Choroid plexus epithelial cell (primary cell): ENCODE data around the gene RBBP5.

Experiments
- DNase-seq: peaks from one replicate; pipeline ENCODE4 v3.0.0-alpha.2; 2010; ENCODE audit warnings: low read depth
- H3K4me3 ChIP-seq: 2 replicates; pipeline ENCODE4 v1.5.1; 2011; ENCODE audit warnings: low read depth, mild to moderate bottlenecking, control low read depth, low read length, moderate library complexity
- CTCF ChIP-seq: conservative IDR thresholded peaks from 2 replicates; pipeline ENCODE4 v1.5.1; 2011; ENCODE audit warnings: low read depth, mild to moderate bottlenecking, control low read depth, inconsistent platforms, low read length, moderate library complexity

The RBBP5 gene

GRCh38 chr1:205060746-205061145, 61.0 kb downstream of the RBBP5 start:
- no peak for TF ChIP-seq CTCF
- H3K4me3 ChIP-seq = no peak overlapping the region
- DNase-seq = no peak

GRCh38 chr1:205059660-205060059, 62.1 kb downstream of the RBBP5 start:
- DNase-seq = no peak
- no peak for TF ChIP-seq CTCF
- no peak overlapping the region for H3K4me3 ChIP-seq

GRCh38 chr1:205058853-205059252, 62.9 kb downstream of the RBBP5 start:
- DNase-seq = no peak
- no peak for TF ChIP-seq CTCF
- H3K4me3 ChIP-seq = no peak overlapping the region

- no peak for DNase-seq
- H3K4me3 ChIP-seq = no peak overlapping the region
- TF ChIP-seq CTCF = no peak
Measured at GRCh38 chr1:205057808-205058575, 63.8 kb downstream of the RBBP5 start.

GRCh38 chr1:205056956-205057568, 64.7 kb downstream of the RBBP5 start:
- no peak overlapping the region for H3K4me3 ChIP-seq
- no peak for TF ChIP-seq CTCF

GRCh38 chr1:205056188-205056611, 65.6 kb downstream of the RBBP5 start:
- no peak for TF ChIP-seq CTCF
- no peak for DNase-seq
- no peak overlapping the region for H3K4me3 ChIP-seq

More at GRCh38 chr1:205056956-205057568, 64.7 kb downstream of the RBBP5 start:
- DNase-seq = no peak

- DNase-seq = no peak
- no peak overlapping the region for H3K4me3 ChIP-seq
- TF ChIP-seq CTCF = no peak
Measured at GRCh38 chr1:205054013-205054412, 67.8 kb downstream of the RBBP5 start.
